Tongue (tissue), 2 donors: ENCODE data around the gene ELF1. TPM values are rescaled to one million over a fixed set of nuclear protein-coding genes. Genes with fewer than 3 reads are reported as not detected.
"Not testable (repeated sequence)": the region's sequence is repeated elsewhere in the genome, so short reads cannot be mapped to it uniquely, and the experiment has no call there.

Experiments
- DNase-seq: peaks from one replicate; pipeline ENCODE4 v3.0.0-alpha.2; 2015
- total RNA-seq: library from RNA; depleted of rRNA; stranded (reverse); fragments of >200 nt; gene quantifications from one replicate; pipeline ENCODE4 v1.2.3, GENCODE V29; 2014

Gene ELF1
- total RNA-seq, 1 donor from 2014 or later, result 72.2 TPM

DNA sequence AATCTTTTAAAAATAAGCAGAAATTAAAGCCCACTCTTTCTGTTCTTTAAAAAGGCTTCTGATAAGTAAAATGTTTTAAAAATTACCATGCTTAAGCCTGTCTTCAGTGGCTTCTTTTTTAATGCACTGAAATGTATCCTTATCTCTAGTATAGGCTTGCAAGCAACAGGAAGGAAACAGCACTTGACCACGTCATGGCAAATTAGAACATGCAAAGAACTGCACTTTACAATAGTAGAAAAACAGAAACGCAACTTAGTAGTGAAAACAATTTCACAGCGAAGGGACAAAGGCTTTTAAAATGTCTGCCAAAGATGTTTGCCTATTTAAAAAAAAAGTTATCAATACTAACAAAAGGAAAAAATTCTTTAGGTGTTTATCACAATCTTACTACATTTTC lies 36.3 kb downstream of the ELF1 start:
- peak; percentile 58 for DNase-seq

DNA sequence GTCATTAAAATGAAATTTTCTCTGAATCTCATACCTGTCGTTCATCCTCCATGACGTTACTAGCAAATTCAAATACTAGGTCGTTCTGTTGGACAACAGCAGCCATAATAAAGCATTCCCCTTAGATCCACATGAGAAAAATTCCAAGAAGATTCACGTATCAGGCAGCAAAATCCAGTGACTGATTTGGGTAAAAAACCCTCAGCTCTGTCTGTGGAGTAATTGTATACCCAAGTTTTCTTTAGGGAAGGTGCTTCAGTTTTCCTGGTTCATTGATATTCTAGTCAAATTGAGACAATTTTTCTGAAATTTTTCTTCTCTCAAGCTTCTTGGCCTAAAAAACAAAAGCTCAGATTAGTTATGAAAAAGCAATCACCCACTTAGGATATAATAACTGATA lies 37.2 kb downstream of the ELF1 start:
- DNase-seq, result no peak

DNA sequence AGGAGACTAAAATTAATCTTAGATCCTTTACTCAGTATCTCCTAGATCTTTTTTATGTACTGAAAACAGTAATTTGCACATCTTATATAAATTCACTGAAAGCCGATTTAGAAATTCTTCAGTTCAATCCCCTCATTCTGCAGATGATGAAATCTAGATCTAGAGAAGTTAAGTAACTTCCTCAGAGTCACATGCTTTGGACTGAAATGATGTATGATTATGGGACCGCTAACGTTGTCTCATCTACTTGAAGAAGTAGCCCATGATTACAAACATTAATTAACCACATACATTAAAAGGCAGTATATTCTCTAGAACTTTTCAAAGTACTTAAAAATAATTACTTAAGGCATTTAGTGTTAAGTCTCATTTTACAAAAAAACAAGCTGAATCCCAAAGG lies 37.8 kb downstream of the ELF1 start:
- no peak for DNase-seq

GRCh38 chr13:40980461-40980860 lies 38.7 kb downstream of the ELF1 start:
- DNase-seq, result no peak

DNA sequence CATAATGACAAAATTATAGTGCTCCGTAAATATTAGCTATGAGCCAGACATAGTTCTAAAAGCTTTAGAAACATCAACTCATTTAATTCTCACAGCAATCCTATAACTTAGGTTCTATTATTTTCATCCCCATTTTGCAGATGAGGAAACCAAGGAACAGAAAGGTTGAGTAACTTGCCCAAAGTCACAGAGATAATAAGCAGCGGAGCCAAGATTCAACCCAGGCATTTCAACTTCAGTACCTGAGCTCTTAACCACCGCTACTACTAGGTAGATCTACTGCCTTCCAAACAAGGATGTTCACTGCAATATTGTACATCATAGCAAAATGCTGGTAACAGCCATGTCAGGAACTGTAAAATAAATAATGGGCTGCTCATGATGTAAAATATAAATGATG lies 39.9 kb downstream of the ELF1 start:
- DNase-seq, result no peak

DNA sequence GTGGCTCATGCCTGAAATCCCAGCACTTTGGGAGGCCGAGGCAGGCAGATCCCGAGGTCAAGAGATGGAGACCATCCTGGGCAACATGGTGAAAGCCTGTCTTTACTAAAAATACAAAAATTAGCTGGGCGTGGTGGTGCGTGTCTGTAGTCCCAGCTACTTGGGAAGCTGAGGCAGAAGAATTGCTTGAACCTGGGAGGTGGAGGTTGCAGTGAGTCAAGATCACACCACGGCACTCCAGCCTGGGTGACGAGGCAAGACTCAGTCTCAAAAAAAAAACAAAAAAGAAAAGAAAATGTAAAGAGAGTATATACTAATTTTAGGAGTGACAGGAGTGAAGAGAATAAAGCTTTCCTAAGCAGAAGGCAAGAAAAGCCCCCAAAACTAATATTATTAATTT lies 41.0 kb downstream of the ELF1 start:
- not testable (repeated sequence) for DNase-seq

GRCh38 chr13:40975441-40975840 lies 43.7 kb downstream of the ELF1 start:
- DNase-seq, result no peak

- no peak for DNase-seq
Measured at GRCh38 chr13:40974460-40975407, 44.4 kb downstream of the ELF1 start.

- no peak for DNase-seq
Measured at GRCh38 chr13:40973409-40973808, 45.7 kb downstream of the ELF1 start.

- DNase-seq, result no peak
Measured at GRCh38 chr13:40971321-40971720, 47.8 kb downstream of the ELF1 start.

- DNase-seq, result no peak
Measured at GRCh38 chr13:40970803-40971202, 48.3 kb downstream of the ELF1 start.

GRCh38 chr13:40969169-40969901 lies 49.8 kb downstream of the ELF1 start:
- no peak for DNase-seq

- no peak for DNase-seq
Measured at GRCh38 chr13:40968416-40969000, 50.6 kb downstream of the ELF1 start.

- no peak for DNase-seq
Measured at GRCh38 chr13:40966298-40966697, 52.8 kb downstream of the ELF1 start.

- no peak for DNase-seq
Measured at GRCh38 chr13:40963927-40964326, 55.2 kb downstream of the ELF1 start.

DNA sequence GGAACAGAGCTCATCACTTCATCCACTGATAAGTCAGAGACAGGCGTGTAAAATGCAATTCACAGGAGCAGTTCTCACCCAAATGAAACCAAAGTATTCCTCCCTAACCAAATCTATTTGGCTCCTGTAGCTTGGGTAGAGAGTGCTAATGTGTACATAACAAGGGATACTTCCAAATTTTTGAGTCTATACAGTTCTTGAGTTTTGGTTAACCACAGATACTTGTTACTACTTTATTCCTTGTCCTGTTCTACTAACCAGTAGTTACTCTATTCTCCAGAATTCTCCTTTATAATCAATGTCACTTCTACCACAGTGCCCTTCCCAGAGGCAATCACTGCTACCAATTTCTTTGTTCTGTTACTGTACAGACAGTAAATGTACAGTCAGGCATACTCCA lies 57.3 kb downstream of the ELF1 start:
- no peak for DNase-seq

GRCh38 chr13:40961214-40961613 lies 57.9 kb downstream of the ELF1 start:
- DNase-seq, result no peak

- no peak for DNase-seq
Measured at GRCh38 chr13:40960716-40961115, 58.4 kb downstream of the ELF1 start.

GRCh38 chr13:40958655-40959054 lies 60.5 kb downstream of the ELF1 start:
- no peak for DNase-seq

DNA sequence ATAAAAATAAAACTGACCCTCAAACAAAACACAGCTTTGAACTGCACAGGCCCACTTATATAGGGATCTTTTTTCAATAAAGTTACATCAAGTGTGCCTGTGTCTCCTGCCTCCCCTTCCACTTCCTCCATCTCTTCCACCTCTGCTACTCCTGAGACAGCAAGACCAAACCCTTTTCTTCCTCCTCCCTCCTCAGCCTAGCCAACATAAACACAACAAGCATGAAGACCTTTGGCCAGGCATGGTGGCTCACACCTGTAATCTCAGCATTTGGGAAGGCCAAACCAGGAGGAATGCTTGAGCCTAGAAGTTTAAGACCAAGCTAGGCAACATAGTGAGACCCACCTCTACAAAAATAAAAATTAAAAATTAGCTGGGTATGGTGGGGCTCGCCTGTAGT lies 72.6 kb downstream of the ELF1 start:
- DNase-seq, result no peak

- no peak for DNase-seq
Measured at GRCh38 chr13:40943073-40943472, 76.0 kb downstream of the ELF1 start.

GRCh38 chr13:40941581-40941980 lies 77.5 kb downstream of the ELF1 start:
- no peak for DNase-seq

- DNase-seq, result no peak
Measured at GRCh38 chr13:40940841-40941240, 78.3 kb downstream of the ELF1 start.
